22Rv1 (cell line): ENCODE measurements around the gene ANKRD39.
"Not testable (repeated sequence)": the region's sequence is repeated elsewhere in the genome, so short reads cannot be mapped to it uniquely, and the experiment has no call there.

ENCODE experiments used
- H3K27ac ChIP-seq: fragments of 450-650 bp; 2 replicates; pipeline ENCODE4 v1.5.1; 2017
- CTCF ChIP-seq: fragments of 450-650 bp; IDR thresholded peaks from 2 replicates; pipeline ENCODE4 v1.5.1; 2017; ENCODE audit warnings: mild to moderate bottlenecking
- ZFX ChIP-seq: fragments of 450-650 bp; IDR thresholded peaks from 2 replicates; pipeline ENCODE4 v1.6.1; 2017; ENCODE audit warnings: antibody characterized with exemption, borderline replicate concordance

The ANKRD39 gene

GRCh38 chr2:96808176-96808837 is 49.5 kb downstream of the ANKRD39 start:
- no peak overlapping the region for H3K27ac ChIP-seq
- no peak for TF ChIP-seq CTCF
- no peak for TF ChIP-seq ZFX

DNA sequence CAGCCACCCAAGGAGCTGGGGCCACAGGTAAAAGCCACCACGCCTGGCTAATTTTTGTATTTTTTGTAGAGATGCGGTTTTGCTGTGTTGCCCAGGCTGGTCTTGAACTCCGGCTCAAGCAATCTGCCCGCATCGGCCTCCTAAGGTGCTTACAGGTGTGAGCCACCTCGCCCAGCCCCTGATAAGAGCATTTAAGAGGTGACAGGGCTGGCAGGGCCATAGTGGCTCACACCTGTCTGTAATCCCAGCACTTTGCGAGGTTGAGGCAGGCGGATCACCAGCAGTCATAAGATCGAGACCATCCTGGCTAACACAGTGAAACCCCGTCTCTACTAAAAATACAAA is 50.7 kb downstream of the ANKRD39 start:
- no peak overlapping the region for H3K27ac ChIP-seq
- TF ChIP-seq CTCF (no peak), ZFX (no peak)

DNA sequence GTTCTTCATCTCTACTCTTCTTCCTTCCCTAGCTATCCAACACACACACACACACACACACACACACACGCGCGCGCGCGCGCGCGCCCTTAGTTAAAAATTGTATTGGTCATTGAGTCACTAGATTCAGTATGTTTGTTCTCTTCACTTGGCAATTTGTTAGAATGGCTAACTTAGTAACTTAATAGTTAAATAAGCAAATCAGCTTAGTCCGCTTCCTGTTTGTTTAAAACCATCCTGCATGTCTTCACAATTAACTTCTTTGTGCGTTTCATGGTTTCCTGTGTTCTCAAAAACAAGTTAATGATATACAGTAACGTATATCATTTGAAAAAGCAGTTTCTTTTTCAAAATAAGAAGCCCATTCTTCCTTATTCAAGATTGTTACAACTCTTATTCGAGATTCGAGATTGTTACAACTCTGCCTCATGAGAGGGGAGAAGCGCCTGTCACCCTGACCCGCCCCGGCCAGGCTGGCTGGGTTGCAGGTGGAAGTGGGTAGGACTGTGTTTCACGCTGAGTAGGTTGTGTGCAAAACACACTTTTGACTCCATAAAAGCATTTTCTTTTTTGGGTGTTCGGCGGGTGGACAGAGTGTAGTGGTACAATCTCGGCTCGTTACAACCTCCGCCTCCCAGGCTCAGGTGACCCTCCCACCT is 51.2 kb downstream of the ANKRD39 start:
- no peak overlapping the region for H3K27ac ChIP-seq
- no peak for TF ChIP-seq ZFX
- no peak for TF ChIP-seq CTCF

DNA sequence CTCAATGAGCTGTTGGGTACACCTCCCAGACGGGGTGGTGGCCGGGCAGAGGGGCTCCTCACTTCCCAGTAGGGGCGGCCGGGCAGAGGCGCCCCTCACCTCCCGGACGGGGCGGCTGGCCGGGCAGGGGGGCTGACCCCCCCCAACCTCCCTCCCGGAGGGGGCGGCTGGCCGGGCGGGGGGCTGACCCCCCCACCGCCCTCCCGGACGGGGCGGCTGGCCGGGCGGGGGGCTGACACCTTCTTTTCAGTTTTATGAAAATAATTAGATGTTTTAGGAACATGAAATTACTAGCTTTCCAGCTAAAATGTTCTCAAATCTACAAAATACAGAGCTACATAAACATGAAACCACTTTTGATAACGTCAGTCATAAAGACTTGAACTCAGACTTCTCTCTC is 51.9 kb downstream of the ANKRD39 start:
- not testable (repeated sequence) for H3K27ac ChIP-seq

GRCh38 chr2:96804986-96805385 is 52.8 kb downstream of the ANKRD39 start:
- TF ChIP-seq CTCF: no peak
- H3K27ac ChIP-seq: no peak overlapping the region

DNA sequence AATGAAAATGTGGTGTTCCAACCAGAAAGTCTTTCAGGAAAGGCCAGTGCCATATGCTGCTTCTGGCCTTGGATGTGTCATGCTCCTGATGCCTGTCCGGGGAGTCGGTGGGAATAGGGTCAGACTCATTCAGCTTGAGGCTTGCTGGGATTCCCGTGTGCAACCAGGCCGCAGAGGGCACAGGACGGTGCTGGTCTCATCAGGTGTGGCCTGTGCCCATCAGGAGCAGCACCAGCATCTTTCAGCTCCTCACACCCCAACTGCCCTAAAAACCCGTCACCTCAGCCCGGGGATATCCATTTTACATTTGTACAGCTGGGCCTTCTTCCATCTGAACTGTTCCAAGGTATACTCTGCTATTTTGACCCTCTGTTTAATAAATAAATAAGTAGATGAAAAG is 55.1 kb downstream of the ANKRD39 start:
- H3K27ac ChIP-seq: 0 out of 2 replicates have a peak overlapping the region, but pooled peaks have one; percentile 20
- TF ChIP-seq CTCF (no peak), ZFX (no peak)

GRCh38 chr2:96801786-96802595 is 55.8 kb downstream of the ANKRD39 start:
- no peak for TF ChIP-seq CTCF
- no peak for TF ChIP-seq ZFX
- H3K27ac ChIP-seq: 0 out of 2 replicates have a peak overlapping the region, but pooled peaks have one; percentile 20
